Esophagus squamous epithelium (tissue), 5 donors: ENCODE measurements around the gene TMC4. TPM values are rescaled to one million over a fixed set of nuclear protein-coding genes. Genes with fewer than 3 reads are reported as not detected.
"Not testable (repeated sequence)": the region's sequence is repeated elsewhere in the genome, so short reads cannot be mapped to it uniquely, and the experiment has no call there.

ENCODE experiments used
- DNase-seq: peaks from one replicate; lab custom pipeline; 2025; lab: John Stamatoyannopoulos, UW
- H3K27ac ChIP-seq, 4 donors: fragments of 200-600 bp; sonication (generic); one replicate each; pipeline ENCODE4 v1.5.1; 2016 to 2019; ENCODE audit warnings: mild to moderate bottlenecking in 1 of 4
- H3K27me3 ChIP-seq, 4 donors: fragments of 200-600 bp; sonication (generic); 1 replicate in 3 of 4; 2 replicates in 1 of 4; pipeline versions ENCODE4 v1.5.1 to v1.6.0; 2017 to 2021; ENCODE audit warnings: antibody characterized with exemption in 1 of 4
- H3K36me3 ChIP-seq, 3 donors: fragments of 200-600 bp; sonication (generic); one replicate each; pipeline ENCODE4 v1.5.1; 2016 to 2019
- H3K4me1 ChIP-seq, 3 donors: fragments of 200-600 bp; sonication (generic); one replicate each; pipeline ENCODE4 v1.5.1; 2017 to 2019
- H3K4me3 ChIP-seq, 4 donors: fragments of 200-600 bp; sonication (generic); 1 replicate in 3 of 4; 2 replicates in 1 of 4; pipeline ENCODE4 v1.5.1; 2016 to 2019; ENCODE audit warnings: mild to moderate bottlenecking in 2 of 4, moderate library complexity in 1 of 4
- H3K9me3 ChIP-seq, 3 donors: fragments of 200-600 bp; sonication (generic); one replicate each; pipeline ENCODE4 v1.5.1; 2016 to 2019
- POLR2A ChIP-seq, 4 donors: fragments of 450-650 bp; IDR thresholded peaks; one replicate each; pipeline ENCODE4 v1.6.1; 2017; ENCODE audit warnings: antibody characterized with exemption in 4 of 4, mild to moderate bottlenecking in 4 of 4, moderate library complexity in 3 of 4
- WGBS, 2 donors: methylation state at CpG; one replicate each; pipeline ENCODE4 v1.1.5; 2018; 5-methylcytosine and 5-hydroxymethylcytosine counted together
- intact Hi-C: fragments of 100-400 bp; cut with DNase I; formaldehyde crosslinking; loops from one replicate; pipeline ENCODE4 v1.15.0; 2022
- total RNA-seq, 4 donors: library from RNA; depleted of rRNA; stranded (reverse); fragments of >200 nt; gene quantifications; one replicate each; pipeline ENCODE4 v1.1.0, GENCODE V29; 2016
- TF ChIP-seq, protein P1 (sequence below), 6 experiments: fragments of 450-650 bp in 4 of 6; fragments of 200-600 bp in 2 of 6; sonication (generic) in 2 of 6; IDR thresholded peaks; one replicate each; pipeline ENCODE4 v1.5.1; 2016 to 2019; ENCODE audit warnings: antibody characterized with exemption in 6 of 6, mild to moderate bottlenecking in 4 of 6, moderate library complexity in 4 of 6
- donor health status: DM: yes; HTN: yes; CAD: no.

The TMC4 gene
- total RNA-seq, 4 donors from 2014 or later = 4.0 to 45.6 (median 17.5) TPM

DNA sequence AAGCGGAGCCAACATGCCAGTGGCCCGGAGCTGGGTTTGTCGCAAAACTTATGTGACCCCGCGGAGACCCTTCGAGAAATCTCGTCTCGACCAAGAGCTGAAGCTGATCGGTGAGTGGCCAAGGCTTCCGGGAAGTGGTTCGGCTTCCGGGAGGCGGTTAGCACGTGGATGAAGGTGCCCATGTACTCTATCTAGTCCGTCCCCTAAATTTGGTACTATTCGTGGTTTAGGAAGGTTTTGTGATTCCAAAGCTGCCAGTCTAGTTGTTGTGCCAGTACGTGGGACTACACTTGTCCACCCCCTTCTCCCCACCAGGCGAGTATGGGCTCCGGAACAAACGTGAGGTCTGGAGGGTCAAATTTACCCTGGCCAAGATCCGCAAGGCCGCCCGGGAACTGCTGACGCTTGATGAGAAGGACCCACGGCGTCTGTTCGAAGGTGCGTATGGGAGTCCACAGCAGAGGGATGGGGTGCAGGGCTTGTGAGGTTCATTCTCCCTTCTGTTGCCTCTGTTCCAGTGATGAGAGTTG lies 28.3 kb upstream of the TMC4 start:
- H3K4me1 ChIP-seq = peaks cover 21 to 59% (median 49%) of the 10 kb centered on the region in 3 donors
- H3K4me3 ChIP-seq = peak overlapping the region; percentile 63 to 85 (median 78)
- peak overlapping the region; percentile 91 to 99 (median 94) for H3K27ac ChIP-seq
- no peaks in the 10 kb centered on the region for H3K27me3 ChIP-seq
- no peak for TF ChIP-seq POLR2A (IDR thresholded peaks at IDR 0.05)
- TF ChIP-seq, protein P1, sequence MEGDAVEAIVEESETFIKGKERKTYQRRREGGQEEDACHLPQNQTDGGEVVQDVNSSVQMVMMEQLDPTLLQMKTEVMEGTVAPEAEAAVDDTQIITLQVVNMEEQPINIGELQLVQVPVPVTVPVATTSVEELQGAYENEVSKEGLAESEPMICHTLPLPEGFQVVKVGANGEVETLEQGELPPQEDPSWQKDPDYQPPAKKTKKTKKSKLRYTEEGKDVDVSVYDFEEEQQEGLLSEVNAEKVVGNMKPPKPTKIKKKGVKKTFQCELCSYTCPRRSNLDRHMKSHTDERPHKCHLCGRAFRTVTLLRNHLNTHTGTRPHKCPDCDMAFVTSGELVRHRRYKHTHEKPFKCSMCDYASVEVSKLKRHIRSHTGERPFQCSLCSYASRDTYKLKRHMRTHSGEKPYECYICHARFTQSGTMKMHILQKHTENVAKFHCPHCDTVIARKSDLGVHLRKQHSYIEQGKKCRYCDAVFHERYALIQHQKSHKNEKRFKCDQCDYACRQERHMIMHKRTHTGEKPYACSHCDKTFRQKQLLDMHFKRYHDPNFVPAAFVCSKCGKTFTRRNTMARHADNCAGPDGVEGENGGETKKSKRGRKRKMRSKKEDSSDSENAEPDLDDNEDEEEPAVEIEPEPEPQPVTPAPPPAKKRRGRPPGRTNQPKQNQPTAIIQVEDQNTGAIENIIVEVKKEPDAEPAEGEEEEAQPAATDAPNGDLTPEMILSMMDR (IDR thresholded peaks at IDR 0.05) = no peak
- peaks cover 15 to 51% (median 16%) of the 10 kb centered on the region in 3 donors for H3K36me3 ChIP-seq
- DNase-seq = no peak
- WGBS, 2 donors = 0 to 1% methylated on average over 15 of the region's 28 CpGs
- intact Hi-C loops = no loop called here
- H3K9me3 ChIP-seq = no peaks in the 10 kb centered on the region

DNA sequence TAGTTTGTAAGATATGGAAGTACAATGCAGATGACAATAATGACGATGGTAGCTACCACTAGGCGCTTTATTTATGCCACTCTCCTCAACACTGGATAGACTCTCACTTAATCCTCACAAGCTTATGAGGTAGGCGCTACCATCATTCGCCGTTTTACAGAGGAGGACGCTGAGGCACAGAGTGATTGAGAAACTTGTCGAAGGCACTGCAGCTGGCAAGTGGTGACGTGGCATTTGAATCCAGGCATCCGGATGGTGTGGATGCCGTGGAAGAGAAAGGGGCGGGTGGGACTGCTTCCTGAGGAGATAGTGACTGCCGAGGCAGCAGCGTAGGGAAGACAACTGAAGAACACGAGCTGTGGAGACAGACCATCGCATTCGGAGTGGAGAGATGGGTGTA lies 26.4 kb upstream of the TMC4 start:
- intact Hi-C loops = no loop called here
- no peak overlapping the region for H3K27ac ChIP-seq

DNA sequence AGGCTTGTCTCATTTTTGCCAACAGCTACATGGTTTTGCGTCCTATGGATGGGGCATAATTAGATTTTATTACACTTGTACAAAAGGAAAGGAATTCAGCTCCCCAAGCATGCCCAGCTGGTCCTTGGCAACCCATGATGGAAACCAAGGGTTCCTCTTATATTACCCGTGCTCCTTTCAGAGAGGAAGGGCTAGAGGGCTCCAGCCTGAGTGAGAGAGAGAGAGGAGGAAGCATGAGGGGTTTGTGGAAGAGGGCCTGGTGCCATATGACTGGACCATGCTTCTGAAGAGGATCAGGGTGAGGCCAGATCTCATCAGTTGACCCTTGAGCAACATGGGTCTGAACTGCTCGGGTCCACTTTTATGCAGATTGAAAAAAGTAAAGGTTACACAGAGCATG lies 24.2 kb upstream of the TMC4 start:
- peaks cover 0 to 46% (median 8%) of the 10 kb centered on the region in 3 donors for H3K36me3 ChIP-seq
- peaks cover 9 to 26% (median 18%) of the 10 kb centered on the region in 3 donors for H3K4me1 ChIP-seq
- no peak overlapping the region for H3K27ac ChIP-seq
- intact Hi-C loops = no loop called here
- H3K9me3 ChIP-seq = no peaks in the 10 kb centered on the region
- H3K4me3 ChIP-seq = no peak overlapping the region
- TF ChIP-seq POLR2A (IDR thresholded peaks at IDR 0.05) = no peak
- 56 to 64% methylated on average over 3 of the region's 3 CpGs for WGBS, 2 donors
- H3K27me3 ChIP-seq = no peaks in the 10 kb centered on the region
- no peak for DNase-seq

More for the DNA sequence above, 26.4 kb upstream of the TMC4 start:
- Histone ChIP-seq H3K9me3 (no peaks in the 10 kb centered on the region), H3K4me1 (peaks cover 21 to 41% (median 33%) of the 10 kb centered on the region in 3 donors), H3K4me3 (no peak overlapping the region), H3K27me3 (no peaks in the 10 kb centered on the region), H3K36me3 (peaks cover 7 to 46% (median 12%) of the 10 kb centered on the region in 3 donors)
- DNase-seq = no peak
- TF ChIP-seq POLR2A (IDR thresholded peaks at IDR 0.05) = no peak
- TF ChIP-seq, protein P1 (IDR thresholded peaks at IDR 0.05) = no peak
- WGBS, 2 donors = 91 to 94% methylated on average over 15 to 16 of the region's 16 CpGs

DNA sequence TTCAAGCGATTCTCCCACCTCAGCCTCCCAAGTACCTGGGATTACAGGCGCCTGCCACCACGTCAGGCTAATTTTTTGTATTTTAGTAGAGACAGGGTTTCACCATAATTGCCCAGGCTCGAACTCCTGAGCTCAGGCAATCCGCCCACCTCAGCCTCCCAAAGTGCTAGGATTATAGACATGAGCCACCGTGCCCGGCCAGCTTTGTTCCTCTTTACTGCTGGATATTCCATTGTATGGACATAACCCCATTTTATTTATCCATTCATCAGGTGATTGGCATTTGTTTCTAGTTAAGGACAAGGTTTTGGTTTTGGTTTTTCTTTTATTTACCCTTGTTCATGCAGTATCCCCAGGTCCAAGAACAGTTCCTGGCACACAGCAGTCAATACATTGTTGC lies 23.6 kb upstream of the TMC4 start:
- WGBS, 2 donors = 70 to 87% methylated on average over 7 of the region's 7 CpGs
- Histone ChIP-seq H3K4me3 (no peak overlapping the region), H3K9me3 (no peaks in the 10 kb centered on the region), H3K36me3 (peaks cover 0 to 42% (median 8%) of the 10 kb centered on the region in 3 donors), H3K27me3 (no peaks in the 10 kb centered on the region), H3K27ac (no peak overlapping the region), H3K4me1 (peaks cover 9 to 26% (median 18%) of the 10 kb centered on the region in 3 donors)
- no peak for TF ChIP-seq POLR2A (IDR thresholded peaks at IDR 0.05)
- TF ChIP-seq, protein P1 (IDR thresholded peaks at IDR 0.05) = no peak
- intact Hi-C loops = no loop called here
- DNase-seq = no peak

DNA sequence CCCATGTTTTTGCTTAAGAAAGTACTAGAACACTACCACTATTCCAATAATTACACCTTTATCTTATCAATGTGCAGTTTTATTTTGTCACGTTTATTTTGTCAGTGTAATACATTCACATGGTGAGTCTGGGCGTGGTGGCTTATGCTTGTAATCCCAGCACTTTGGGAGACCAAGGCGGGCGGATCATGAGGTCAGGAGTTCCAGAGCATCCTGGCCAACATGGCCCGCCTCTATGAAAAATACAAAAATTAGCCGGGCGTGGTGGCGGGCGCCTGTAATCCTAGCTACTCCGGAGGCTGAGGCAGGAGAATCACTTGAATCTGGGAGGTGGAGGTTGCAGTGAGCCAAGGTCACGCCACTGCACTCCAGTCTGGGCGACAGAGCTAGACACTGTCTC lies 21.5 kb upstream of the TMC4 start:
- Histone ChIP-seq H3K36me3 (peaks cover 0 to 38% (median 8%) of the 10 kb centered on the region in 3 donors), H3K4me1 (peaks cover 8 to 17% (median 12%) of the 10 kb centered on the region in 3 donors)
- H3K9me3 ChIP-seq, intact Hi-C loops, H3K27ac ChIP-seq, H3K27me3 ChIP-seq, H3K4me3 ChIP-seq, DNase-seq: not testable (repeated sequence)
- 82 to 86% methylated on average over 9 to 12 of the region's 12 CpGs for WGBS, 2 donors

DNA sequence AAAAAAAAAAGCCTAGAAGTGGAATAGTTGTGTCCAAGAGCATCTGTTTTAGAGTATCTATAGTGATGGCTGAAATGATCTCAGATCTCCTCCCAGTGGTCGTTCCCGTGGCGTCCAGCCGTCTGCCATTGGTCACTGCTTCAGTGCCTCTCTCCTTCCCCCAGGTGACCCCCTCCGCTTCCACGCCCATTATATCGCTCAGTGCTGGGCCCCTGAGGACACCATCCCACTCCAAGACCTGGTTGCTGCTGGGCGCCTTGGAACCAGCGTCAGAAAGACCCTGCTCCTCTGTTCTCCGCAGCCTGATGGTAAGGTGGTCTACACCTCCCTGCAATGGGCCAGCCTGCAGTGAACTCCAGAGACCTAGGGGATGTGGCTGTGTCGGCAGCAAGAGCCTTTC lies 20.1 kb upstream of the TMC4 start:
- H3K27ac ChIP-seq = no peak overlapping the region
- intact Hi-C loops = no loop called here
- no peak for TF ChIP-seq POLR2A (IDR thresholded peaks at IDR 0.05)
- TF ChIP-seq, protein P1 (IDR thresholded peaks at IDR 0.05) = no peak

More for the DNA sequence above, 20.1 kb upstream of the TMC4 start:
- peaks cover 0 to 38% (median 8%) of the 10 kb centered on the region in 3 donors for H3K36me3 ChIP-seq
- H3K27me3 ChIP-seq = no peaks in the 10 kb centered on the region
- WGBS, 2 donors = 84 to 94% methylated on average over 9 to 11 of the region's 11 CpGs
- no peak for DNase-seq
- H3K4me3 ChIP-seq = no peak overlapping the region
- peaks cover 16 to 28% (median 20%) of the 10 kb centered on the region in 3 donors for H3K4me1 ChIP-seq
- H3K9me3 ChIP-seq = no peaks in the 10 kb centered on the region
